Adrenal gland (tissue), 12 donors: ENCODE data around the gene PYY. TPM values are rescaled to one million over a fixed set of nuclear protein-coding genes. Genes with fewer than 3 reads are reported as not detected.

Experiments used
- DNase-seq, 7 donors: peaks; one replicate each; pipeline ENCODE4 v3.0.0-alpha.2; 2019 to 2020
- H3K27ac ChIP-seq, 5 donors: fragments of 200-600 bp; sonication (generic) in 4 of 5; 1 replicate in 3 of 5; 2 replicates in 2 of 5; pipeline versions ENCODE4 v1.5.1 to v1.8.0; 2016 to 2020; ENCODE audit warnings: mild to moderate bottlenecking in 1 of 5
- H3K27me3 ChIP-seq: fragments of 200-600 bp; 2 replicates; pipeline ENCODE4 v1.8.0; 2021
- H3K36me3 ChIP-seq, 2 donors: fragments of 200-600 bp; replicated peaks in 1 of 2; 1 replicate in 1 of 2; 2 replicates in 1 of 2; pipeline versions ENCODE4 v1.5.1 to v1.8.0; 2018 to 2022
- H3K4me1 ChIP-seq, 2 donors: fragments of 200-600 bp; replicated peaks in 1 of 2; 1 replicate in 1 of 2; 2 replicates in 1 of 2; pipeline versions ENCODE4 v1.5.1 to v1.8.0; 2018 to 2021
- H3K4me3 ChIP-seq, 4 donors: fragments of 200-600 bp; sonication (generic) in 3 of 4; one replicate each; pipeline ENCODE4 v1.5.1; 2016 to 2018
- H3K9me3 ChIP-seq, 3 donors: fragments of 200-600 bp; sonication (generic) in 1 of 3; replicated peaks in 1 of 3; 1 replicate in 2 of 3; 2 replicates in 1 of 3; pipeline versions ENCODE4 v1.5.1 to v1.8.0; 2016 to 2021
- POLR2A ChIP-seq, 2 donors: fragments of 450-650 bp; IDR thresholded peaks; one replicate each; pipeline ENCODE4 v1.6.1; 2017; ENCODE audit warnings: antibody characterized with exemption in 2 of 2, mild to moderate bottlenecking in 2 of 2, moderate library complexity in 1 of 2
- WGBS, 4 donors: extraction: QIAGEN DNeasy Blood & Tissue Kit in 2 of 4; methylation state at CpG; one replicate each; pipeline versions ENCODE4 v1.1.5 to v1.1.7; 2013 to 2017; 5-methylcytosine and 5-hydroxymethylcytosine counted together
- intact Hi-C, 2 donors: fragments of 100-400 bp; cut with DNase I; formaldehyde crosslinking; loops; one replicate each; pipeline versions ENCODE4 v1.14.1 to v1.15.0; 2022 to 2023
- polyA plus RNA-seq, 3 donors: library from polyadenylated mRNA; stranded (reverse); fragments of 200-250 nt in 2 of 3; fragments of 350-450 nt in 1 of 3; fragmentation: Illumina TruSeq in 1 of 3; extraction: RNeasy Lipid Tissue Mini Kit (QIAGEN cat#74804) in 1 of 3; gene quantifications; one replicate each; pipeline ENCODE4 v1.2.3, GENCODE V29; 2013 to 2014
- total RNA-seq, 9 donors: library from RNA; depleted of rRNA in 4 of 9; stranded (reverse); fragments of >200 nt in 4 of 9; fragments of 120-200 nt in 1 of 9; fragmentation: NEBNext Ultra II Directional in 1 of 9; extraction: Animal tissue kit (Norgen Biotek cat#: 25700) in 1 of 9; gene quantifications; one replicate each; pipeline versions ENCODE4 v1.1.0 to v1.2.4, GENCODE V29; 2013 to 2023
- TF ChIP-seq, protein P1 (sequence below), 6 experiments: fragments of 450-650 bp in 4 of 6; fragments of 200-600 bp in 2 of 6; sonication (generic) in 1 of 6; IDR thresholded peaks; 1 replicate in 5 of 6; 2 replicates in 1 of 6; pipeline versions ENCODE4 v1.5.1 to v1.8.0; 2016 to 2021; ENCODE audit warnings: antibody characterized with exemption in 6 of 6, mild to moderate bottlenecking in 2 of 6, moderate library complexity in 1 of 6
- donor health status: healthy with polysubstance abuse.
- donor health status: Bipolar disorder and iron deficiency.
- donor health status: DM: yes; HTN: yes; CAD: no.
- donor health status: DM: no; HTN: no; CAD: no.
- donor health status: DM: no; HTN: no; CAD: no.
- donor health status: DM: yes; HTN: yes; CAD: no.

The PYY gene
- total and polyA plus RNA-seq, 12 donors: 0.43 TPM; not detected in 11

DNA sequence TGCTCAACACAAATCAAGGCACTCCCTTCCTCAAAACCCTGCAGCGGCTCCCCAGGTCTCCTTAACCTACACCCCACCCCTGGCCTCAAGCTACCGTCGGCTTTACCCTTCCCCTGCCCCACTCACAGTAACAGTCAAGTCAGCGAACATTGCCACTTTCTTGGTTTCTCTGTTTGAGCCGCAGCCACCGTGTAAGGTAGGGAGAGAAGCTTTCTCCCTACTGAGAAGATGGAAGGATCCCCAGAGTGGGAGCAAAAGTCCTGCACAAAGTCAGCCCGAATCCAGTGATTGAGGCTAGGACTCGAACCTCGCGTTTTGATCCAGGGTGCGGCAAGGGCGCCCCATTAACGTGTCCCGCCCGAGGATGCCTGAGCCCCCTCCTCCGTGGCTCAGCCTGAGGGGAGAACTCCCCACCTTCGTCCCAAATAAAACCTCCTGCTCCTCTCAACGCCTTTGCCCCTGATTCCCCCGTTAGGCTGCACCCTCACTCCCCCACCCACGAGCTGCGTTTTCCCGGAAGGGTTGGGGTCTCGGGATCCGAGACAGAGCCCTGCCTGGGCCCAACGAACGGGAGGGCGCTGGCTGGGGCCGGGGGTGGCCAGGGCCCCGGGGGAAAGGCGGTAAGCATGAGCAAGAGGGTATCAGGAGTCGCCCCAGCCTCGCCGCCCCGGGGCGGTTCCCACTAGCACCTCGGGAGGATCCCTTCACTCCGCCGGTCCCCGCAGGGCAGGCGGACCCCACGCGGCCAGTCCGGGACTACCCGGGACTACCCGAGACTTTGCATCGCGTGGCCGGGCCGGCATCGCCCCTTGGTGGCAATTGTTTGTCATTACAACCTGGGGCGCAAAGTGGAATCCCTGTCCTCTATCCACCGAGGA, 40.8 kb upstream of the PYY start:
- intact Hi-C loops: loop anchor here (2.0 to 10.0 kb wide), 3 partner anchors 50 to 120 kb away; partner anchors contain the start of gene PPY (in 1 of the 2)
- Histone ChIP-seq H3K4me1 (peaks cover 0 to 6% of the 10 kb centered on the region in 2 donors), H3K36me3 (no peaks in the 10 kb centered on the region), H3K27ac (no peak overlapping the region), H3K4me3 (peak overlapping the region in 1 of 4 donors; percentile 44), H3K27me3 (no peaks in the 10 kb centered on the region), H3K9me3 (no peaks in the 10 kb centered on the region)
- DNase-seq: peak; percentile 53 to 79 (median 72)
- no peak for TF ChIP-seq POLR2A (IDR thresholded peaks at IDR 0.05)
- TF ChIP-seq, protein P1, sequence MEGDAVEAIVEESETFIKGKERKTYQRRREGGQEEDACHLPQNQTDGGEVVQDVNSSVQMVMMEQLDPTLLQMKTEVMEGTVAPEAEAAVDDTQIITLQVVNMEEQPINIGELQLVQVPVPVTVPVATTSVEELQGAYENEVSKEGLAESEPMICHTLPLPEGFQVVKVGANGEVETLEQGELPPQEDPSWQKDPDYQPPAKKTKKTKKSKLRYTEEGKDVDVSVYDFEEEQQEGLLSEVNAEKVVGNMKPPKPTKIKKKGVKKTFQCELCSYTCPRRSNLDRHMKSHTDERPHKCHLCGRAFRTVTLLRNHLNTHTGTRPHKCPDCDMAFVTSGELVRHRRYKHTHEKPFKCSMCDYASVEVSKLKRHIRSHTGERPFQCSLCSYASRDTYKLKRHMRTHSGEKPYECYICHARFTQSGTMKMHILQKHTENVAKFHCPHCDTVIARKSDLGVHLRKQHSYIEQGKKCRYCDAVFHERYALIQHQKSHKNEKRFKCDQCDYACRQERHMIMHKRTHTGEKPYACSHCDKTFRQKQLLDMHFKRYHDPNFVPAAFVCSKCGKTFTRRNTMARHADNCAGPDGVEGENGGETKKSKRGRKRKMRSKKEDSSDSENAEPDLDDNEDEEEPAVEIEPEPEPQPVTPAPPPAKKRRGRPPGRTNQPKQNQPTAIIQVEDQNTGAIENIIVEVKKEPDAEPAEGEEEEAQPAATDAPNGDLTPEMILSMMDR (IDR thresholded peaks at IDR 0.05): peak; percentile 79 to 94 (median 90)
- 11 to 21% (median 14%) methylated on average over 22 to 52 of the region's 52 CpGs for WGBS, 4 donors

DNA sequence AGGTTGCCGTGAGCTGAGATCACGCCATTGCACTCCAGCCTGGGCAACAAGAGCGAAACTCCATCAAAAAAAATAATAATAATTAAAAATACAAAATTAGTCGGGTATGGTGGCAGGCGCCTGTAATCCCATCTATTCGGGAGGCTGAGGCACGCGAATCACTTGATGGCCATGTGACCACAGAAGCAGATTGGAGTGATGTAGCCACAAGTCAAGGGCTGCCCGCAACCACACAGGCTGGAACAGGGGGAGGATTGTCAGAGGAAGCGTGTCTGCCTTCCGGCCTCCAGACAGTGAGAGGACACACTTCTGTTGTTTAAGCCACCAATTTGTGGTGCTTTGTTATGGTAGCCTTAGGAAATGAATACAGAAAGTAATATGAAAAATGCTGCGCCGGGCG, 38.9 kb upstream of the PYY start:
- H3K36me3 ChIP-seq: no peaks in the 10 kb centered on the region
- TF ChIP-seq, protein P1 (IDR thresholded peaks at IDR 0.05): no peak
- TF ChIP-seq POLR2A (IDR thresholded peaks at IDR 0.05): no peak
- no peak for DNase-seq
- no peak overlapping the region for H3K27ac ChIP-seq
- no peaks in the 10 kb centered on the region for H3K9me3 ChIP-seq
- no peaks in the 10 kb centered on the region for H3K27me3 ChIP-seq
- peaks cover 0 to 6% of the 10 kb centered on the region in 2 donors for H3K4me1 ChIP-seq
- WGBS, 4 donors: 92 to 95% (median 93%) methylated on average over 14 of the region's 14 CpGs
- no peak overlapping the region for H3K4me3 ChIP-seq
- intact Hi-C loops: loop anchor here in 1 of 2 donors (10.0 kb wide), 1 partner anchor 118 kb away; no protein-coding TSS in a partner anchor

DNA sequence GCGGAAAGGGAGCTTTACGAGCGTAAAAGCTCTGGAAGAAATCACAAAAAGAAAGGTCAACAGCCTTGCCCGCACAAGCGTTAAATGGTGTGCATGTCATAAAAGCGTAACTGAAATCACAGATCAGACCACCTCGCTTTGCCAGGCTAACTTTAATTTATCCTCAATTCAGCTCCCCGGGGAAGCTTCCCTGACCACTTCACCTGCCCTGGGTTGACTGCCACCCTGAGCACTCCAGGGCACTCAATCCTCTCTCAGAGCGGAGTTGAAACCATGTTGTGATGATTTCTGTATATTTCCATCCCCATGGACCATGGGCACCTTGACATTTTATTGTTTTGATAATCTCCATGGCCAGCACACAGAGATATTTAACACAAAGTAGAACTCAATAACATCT, 34.6 kb upstream of the PYY start:
- Histone ChIP-seq H3K27ac (peak overlapping the region in 1 of 5 donors; percentile 62), H3K9me3 (no peaks in the 10 kb centered on the region), H3K27me3 (peaks cover 9% of the 10 kb centered on the region), H3K4me1 (peaks cover 0 to 8% of the 10 kb centered on the region in 2 donors), H3K4me3 (no peak overlapping the region), H3K36me3 (no peaks in the 10 kb centered on the region)
- intact Hi-C loops: no loop called here
- no peak for DNase-seq
- 51 to 73% (median 64%) methylated on average over 9 of the region's 9 CpGs for WGBS, 4 donors
- TF ChIP-seq POLR2A (IDR thresholded peaks at IDR 0.05): no peak
- TF ChIP-seq, protein P1 (IDR thresholded peaks at IDR 0.05): no peak

DNA sequence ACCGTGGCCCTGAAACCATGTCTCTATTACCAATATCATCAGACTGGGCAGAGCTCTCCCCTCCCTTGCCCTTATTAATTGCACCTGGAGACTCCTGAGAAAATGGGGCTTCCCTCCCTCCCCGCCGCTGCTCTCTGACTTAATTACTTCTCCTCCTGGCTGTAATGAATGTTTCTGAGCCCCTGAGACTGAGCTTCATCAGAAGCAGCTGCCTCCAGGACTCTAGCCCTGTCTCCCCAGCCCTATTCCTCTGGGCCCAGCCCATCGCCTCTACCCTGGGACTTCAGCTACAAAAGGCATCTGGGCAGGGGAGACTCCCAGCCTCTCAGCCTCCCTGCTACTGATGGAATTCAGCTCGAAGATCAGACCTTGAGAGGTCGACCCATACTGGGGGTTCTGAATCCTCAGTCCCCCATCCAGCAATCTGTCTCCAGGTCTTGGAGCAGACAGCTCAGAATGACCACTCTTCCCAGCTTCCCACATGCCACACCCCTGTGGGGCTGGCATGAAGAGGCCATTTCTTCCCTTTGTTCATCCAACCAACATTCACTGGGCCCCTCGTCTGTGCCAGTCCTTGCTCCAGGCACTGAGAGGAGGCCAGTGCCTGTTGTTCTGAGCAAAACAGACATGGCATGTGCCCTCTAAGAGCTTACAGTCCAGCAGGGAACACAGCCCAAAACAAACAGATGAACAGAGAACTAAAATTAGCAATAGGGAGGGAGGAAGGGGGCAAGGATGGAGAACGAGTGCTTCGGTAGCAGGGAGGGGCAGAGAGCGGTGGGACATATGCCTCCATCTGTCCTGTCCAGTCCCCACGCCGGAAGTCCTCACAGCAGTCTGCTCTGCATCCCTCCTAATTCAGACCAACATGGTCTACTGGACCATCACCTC, 33.6 kb upstream of the PYY start:
- peak overlapping the region in 1 of 5 donors; percentile 46 for H3K27ac ChIP-seq
- no peaks in the 10 kb centered on the region for H3K36me3 ChIP-seq
- intact Hi-C loops: no loop called here
- no peaks in the 10 kb centered on the region for H3K9me3 ChIP-seq
- H3K27me3 ChIP-seq: peaks cover 14% of the 10 kb centered on the region
- no peak overlapping the region for H3K4me3 ChIP-seq
- TF ChIP-seq, protein P1 (IDR thresholded peaks at IDR 0.05): no peak
- no peak for TF ChIP-seq POLR2A (IDR thresholded peaks at IDR 0.05)
- peaks cover 0 to 8% of the 10 kb centered on the region in 2 donors for H3K4me1 ChIP-seq
- 68 to 79% (median 71%) methylated on average over 10 to 12 of the region's 12 CpGs for WGBS, 4 donors
- no peak for DNase-seq
